ENCODE measurements around the gene DMRTB1. TPM values are rescaled to one million over a fixed set of nuclear protein-coding genes. Genes with fewer than 3 reads are reported as not detected.

DMRTB1 gene
- total and polyA plus RNA-seq, 2 donors: 0.02 TPM; not detected in 1

GRCh38 chr1:53415432-53415831 lies 43.8 kb upstream of the DMRTB1 start:
- Histone ChIP-seq H3K9me3 (ENCODE audit: control insufficient read depth in 2 of 2, insufficient read depth in 1 of 2, low read length in 1 of 2) (no peaks in the 10 kb centered on the region), H3K27me3 (ENCODE audit: control insufficient read depth in 2 of 2, insufficient read depth in 1 of 2, low read length in 1 of 2) (peaks cover 0 to 4% of the 10 kb centered on the region in 2 donors), H3K27ac (ENCODE audit: low read depth in 1 of 2, low read length in 1 of 2) (no peak overlapping the region), H3K4me3 (ENCODE audit: low read length in 2 of 2) (no peak overlapping the region), H3K36me3 (ENCODE audit: control insufficient read depth in 2 of 2, insufficient read depth in 2 of 2, low read length in 1 of 2) (no peaks in the 10 kb centered on the region), H3K4me1 (ENCODE audit: control insufficient read depth in 2 of 2, insufficient read depth in 2 of 2, low read length in 2 of 2) (peaks cover 0 to 11% of the 10 kb centered on the region in 2 donors)
- DNase-seq (ENCODE audit: low read depth in 6 of 9, low spot score in 9 of 9): no peak
- 97% methylated on average over 12 of the region's 12 CpGs for WGBS

GRCh38 chr1:53416269-53416813 lies 42.9 kb upstream of the DMRTB1 start:
- 93% methylated on average over 4 of the region's 4 CpGs for WGBS
- H3K36me3 ChIP-seq (ENCODE audit: control insufficient read depth in 2 of 2, insufficient read depth in 2 of 2, low read length in 1 of 2): no peaks in the 10 kb centered on the region
- H3K27ac ChIP-seq (ENCODE audit: low read depth in 1 of 2, low read length in 1 of 2): no peak overlapping the region
- peaks cover 0 to 4% of the 10 kb centered on the region in 2 donors for H3K27me3 ChIP-seq (ENCODE audit: control insufficient read depth in 2 of 2, insufficient read depth in 1 of 2, low read length in 1 of 2)
- H3K4me1 ChIP-seq (ENCODE audit: control insufficient read depth in 2 of 2, insufficient read depth in 2 of 2, low read length in 2 of 2): peaks cover 0 to 11% of the 10 kb centered on the region in 2 donors
- H3K9me3 ChIP-seq (ENCODE audit: control insufficient read depth in 2 of 2, insufficient read depth in 1 of 2, low read length in 1 of 2): no peaks in the 10 kb centered on the region
- no peak overlapping the region for H3K4me3 ChIP-seq (ENCODE audit: low read length in 2 of 2)
- no peak for DNase-seq (ENCODE audit: low read depth in 6 of 9, low spot score in 9 of 9)

GRCh38 chr1:53417074-53417511 lies 42.1 kb upstream of the DMRTB1 start:
- DNase-seq (ENCODE audit: low read depth in 6 of 9, low spot score in 9 of 9): no peak
- no peaks in the 10 kb centered on the region for H3K36me3 ChIP-seq (ENCODE audit: control insufficient read depth in 2 of 2, insufficient read depth in 2 of 2, low read length in 1 of 2)
- H3K9me3 ChIP-seq (ENCODE audit: control insufficient read depth in 2 of 2, insufficient read depth in 1 of 2, low read length in 1 of 2): no peaks in the 10 kb centered on the region
- no peak overlapping the region for H3K4me3 ChIP-seq (ENCODE audit: low read length in 2 of 2)
- H3K4me1 ChIP-seq (ENCODE audit: control insufficient read depth in 2 of 2, insufficient read depth in 2 of 2, low read length in 2 of 2): peaks cover 0 to 11% of the 10 kb centered on the region in 2 donors
- no peak overlapping the region for H3K27ac ChIP-seq (ENCODE audit: low read depth in 1 of 2, low read length in 1 of 2)
- 60% methylated on average over 9 of the region's 9 CpGs for WGBS
- H3K27me3 ChIP-seq (ENCODE audit: control insufficient read depth in 2 of 2, insufficient read depth in 1 of 2, low read length in 1 of 2): peaks cover 0 to 4% of the 10 kb centered on the region in 2 donors

GRCh38 chr1:53419034-53419433 lies 40.2 kb upstream of the DMRTB1 start:
- no peak overlapping the region for H3K27ac ChIP-seq (ENCODE audit: low read depth in 1 of 2, low read length in 1 of 2)
- no peaks in the 10 kb centered on the region for H3K4me1 ChIP-seq (ENCODE audit: control insufficient read depth in 2 of 2, insufficient read depth in 2 of 2, low read length in 2 of 2)
- WGBS: 91% methylated on average over 5 of the region's 5 CpGs
- no peak overlapping the region for H3K4me3 ChIP-seq (ENCODE audit: low read length in 2 of 2)
- no peaks in the 10 kb centered on the region for H3K9me3 ChIP-seq (ENCODE audit: control insufficient read depth in 2 of 2, insufficient read depth in 1 of 2, low read length in 1 of 2)
- no peak for DNase-seq (ENCODE audit: low read depth in 6 of 9, low spot score in 9 of 9)
- H3K36me3 ChIP-seq (ENCODE audit: control insufficient read depth in 2 of 2, insufficient read depth in 2 of 2, low read length in 1 of 2): no peaks in the 10 kb centered on the region
- peaks cover 0 to 4% of the 10 kb centered on the region in 2 donors for H3K27me3 ChIP-seq (ENCODE audit: control insufficient read depth in 2 of 2, insufficient read depth in 1 of 2, low read length in 1 of 2)

- WGBS: 95% methylated on average over 2 of the region's 2 CpGs
- no peaks in the 10 kb centered on the region for H3K4me1 ChIP-seq (ENCODE audit: control insufficient read depth in 2 of 2, insufficient read depth in 2 of 2, low read length in 2 of 2)
- no peak overlapping the region for H3K27ac ChIP-seq (ENCODE audit: low read depth in 1 of 2, low read length in 1 of 2)
- no peak for DNase-seq (ENCODE audit: low read depth in 6 of 9, low spot score in 9 of 9)
- H3K27me3 ChIP-seq (ENCODE audit: control insufficient read depth in 2 of 2, insufficient read depth in 1 of 2, low read length in 1 of 2): peaks cover 0 to 4% of the 10 kb centered on the region in 2 donors
- no peaks in the 10 kb centered on the region for H3K36me3 ChIP-seq (ENCODE audit: control insufficient read depth in 2 of 2, insufficient read depth in 2 of 2, low read length in 1 of 2)
- no peaks in the 10 kb centered on the region for H3K9me3 ChIP-seq (ENCODE audit: control insufficient read depth in 2 of 2, insufficient read depth in 1 of 2, low read length in 1 of 2)
- no peak overlapping the region for H3K4me3 ChIP-seq (ENCODE audit: low read length in 2 of 2)
Measured at GRCh38 chr1:53420341-53420740, 38.9 kb upstream of the DMRTB1 start.

GRCh38 chr1:53421208-53421607 lies 38.0 kb upstream of the DMRTB1 start:
- H3K27ac ChIP-seq (ENCODE audit: low read depth in 1 of 2, low read length in 1 of 2): no peak overlapping the region

GRCh38 chr1:53430261-53430660 lies 28.9 kb upstream of the DMRTB1 start:
- no peaks in the 10 kb centered on the region for H3K4me1 ChIP-seq (ENCODE audit: control insufficient read depth in 2 of 2, insufficient read depth in 2 of 2, low read length in 2 of 2)
- H3K27me3 ChIP-seq (ENCODE audit: control insufficient read depth in 2 of 2, insufficient read depth in 1 of 2, low read length in 1 of 2): no peaks in the 10 kb centered on the region
- H3K27ac ChIP-seq (ENCODE audit: low read depth in 1 of 2, low read length in 1 of 2): no peak overlapping the region
- no peak for DNase-seq (ENCODE audit: low read depth in 6 of 9, low spot score in 9 of 9)
- H3K36me3 ChIP-seq (ENCODE audit: control insufficient read depth in 2 of 2, insufficient read depth in 2 of 2, low read length in 1 of 2): no peaks in the 10 kb centered on the region
- 92% methylated on average over 5 of the region's 5 CpGs for WGBS
- H3K9me3 ChIP-seq (ENCODE audit: control insufficient read depth in 2 of 2, insufficient read depth in 1 of 2, low read length in 1 of 2): no peaks in the 10 kb centered on the region
- H3K4me3 ChIP-seq (ENCODE audit: low read length in 2 of 2): no peak overlapping the region

More at GRCh38 chr1:53421208-53421607, 38.0 kb upstream of the DMRTB1 start:
- DNase-seq (ENCODE audit: low read depth in 6 of 9, low spot score in 9 of 9): no peak
- H3K36me3 ChIP-seq (ENCODE audit: control insufficient read depth in 2 of 2, insufficient read depth in 2 of 2, low read length in 1 of 2): no peaks in the 10 kb centered on the region
- H3K9me3 ChIP-seq (ENCODE audit: control insufficient read depth in 2 of 2, insufficient read depth in 1 of 2, low read length in 1 of 2): no peaks in the 10 kb centered on the region
- WGBS: 98% methylated on average over 1 of the region's 1 CpG
- H3K4me3 ChIP-seq (ENCODE audit: low read length in 2 of 2): no peak overlapping the region
- H3K27me3 ChIP-seq (ENCODE audit: control insufficient read depth in 2 of 2, insufficient read depth in 1 of 2, low read length in 1 of 2): peaks cover 0 to 4% of the 10 kb centered on the region in 2 donors
- H3K4me1 ChIP-seq (ENCODE audit: control insufficient read depth in 2 of 2, insufficient read depth in 2 of 2, low read length in 2 of 2): no peaks in the 10 kb centered on the region

GRCh38 chr1:53430779-53431178 lies 28.4 kb upstream of the DMRTB1 start:
- no peak for DNase-seq (ENCODE audit: low read depth in 6 of 9, low spot score in 9 of 9)
- Histone ChIP-seq H3K27ac (ENCODE audit: low read depth in 1 of 2, low read length in 1 of 2) (no peak overlapping the region), H3K36me3 (ENCODE audit: control insufficient read depth in 2 of 2, insufficient read depth in 2 of 2, low read length in 1 of 2) (no peaks in the 10 kb centered on the region), H3K9me3 (ENCODE audit: control insufficient read depth in 2 of 2, insufficient read depth in 1 of 2, low read length in 1 of 2) (no peaks in the 10 kb centered on the region), H3K4me1 (ENCODE audit: control insufficient read depth in 2 of 2, insufficient read depth in 2 of 2, low read length in 2 of 2) (no peaks in the 10 kb centered on the region), H3K27me3 (ENCODE audit: control insufficient read depth in 2 of 2, insufficient read depth in 1 of 2, low read length in 1 of 2) (no peaks in the 10 kb centered on the region), H3K4me3 (ENCODE audit: low read length in 2 of 2) (no peak overlapping the region)

- Histone ChIP-seq H3K36me3 (ENCODE audit: control insufficient read depth in 2 of 2, insufficient read depth in 2 of 2, low read length in 1 of 2) (no peaks in the 10 kb centered on the region), H3K9me3 (ENCODE audit: control insufficient read depth in 2 of 2, insufficient read depth in 1 of 2, low read length in 1 of 2) (no peaks in the 10 kb centered on the region), H3K27me3 (ENCODE audit: control insufficient read depth in 2 of 2, insufficient read depth in 1 of 2, low read length in 1 of 2) (no peaks in the 10 kb centered on the region), H3K4me1 (ENCODE audit: control insufficient read depth in 2 of 2, insufficient read depth in 2 of 2, low read length in 2 of 2) (no peaks in the 10 kb centered on the region), H3K27ac (ENCODE audit: low read depth in 1 of 2, low read length in 1 of 2) (no peak overlapping the region), H3K4me3 (ENCODE audit: low read length in 2 of 2) (no peak overlapping the region)
- DNase-seq (ENCODE audit: low read depth in 6 of 9, low spot score in 9 of 9): no peak
- WGBS: 85% methylated on average over 4 of the region's 4 CpGs
Measured at GRCh38 chr1:53431244-53431643, 28.0 kb upstream of the DMRTB1 start.

All from thymus (tissue), 11 donors.